GM21723 (cell line): ENCODE data around the gene KRTAP5-9.
"Not testable (repeated sequence)": the region's sequence is repeated elsewhere in the genome, so short reads cannot be mapped to it uniquely, and the experiment has no call there.

ENCODE experiments used
- ATAC-seq: cut with Tn5 transposase; IDR thresholded peaks from one replicate; pipeline ENCODE4 v1.9.1; 2021; ENCODE audit warnings: mild to moderate bottlenecking, moderate library complexity; ENCODE audit not compliant: unreplicated experiment

The KRTAP5-9 gene

DNA sequence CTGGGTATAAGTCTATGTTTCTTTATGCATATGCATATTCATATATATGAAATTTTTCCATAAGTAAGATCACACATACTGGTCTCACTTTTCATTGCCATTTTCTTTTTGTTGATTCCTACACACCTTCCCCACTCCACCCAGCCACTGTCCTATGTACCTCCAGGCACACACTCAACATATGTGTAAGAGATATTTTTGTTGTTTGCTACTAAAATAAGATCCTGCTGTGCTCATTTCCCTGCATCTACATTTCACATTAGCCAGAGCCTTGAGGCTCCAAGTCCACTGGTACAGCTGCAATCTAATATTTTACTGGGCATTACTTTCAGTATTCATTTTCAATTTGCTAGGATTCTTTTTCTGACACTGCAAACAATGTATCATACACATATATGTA is 9.0 kb downstream of the KRTAP5-9 start:
- no peak for ATAC-seq

GRCh38 chr11:71558996-71559395 is 10.8 kb downstream of the KRTAP5-9 start:
- ATAC-seq: no peak

DNA sequence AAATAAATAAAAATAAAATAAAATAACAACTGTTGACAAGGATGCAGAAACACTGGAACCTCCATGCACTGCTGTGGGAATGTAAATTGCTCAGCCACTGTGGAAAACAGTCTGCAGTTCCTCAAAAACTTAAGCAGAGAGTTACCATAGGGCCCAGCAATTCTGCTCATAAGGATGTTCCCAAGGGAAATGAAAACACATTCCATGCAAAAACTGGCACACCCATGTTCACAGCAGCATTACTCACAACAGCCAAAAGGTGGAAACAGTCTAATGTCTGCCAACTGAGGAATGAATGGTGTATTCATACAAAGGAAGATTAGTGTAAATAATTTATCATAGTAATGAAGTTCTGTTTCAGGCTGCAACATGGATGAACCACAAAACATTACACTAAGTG is 13.9 kb downstream of the KRTAP5-9 start:
- no peak for ATAC-seq

DNA sequence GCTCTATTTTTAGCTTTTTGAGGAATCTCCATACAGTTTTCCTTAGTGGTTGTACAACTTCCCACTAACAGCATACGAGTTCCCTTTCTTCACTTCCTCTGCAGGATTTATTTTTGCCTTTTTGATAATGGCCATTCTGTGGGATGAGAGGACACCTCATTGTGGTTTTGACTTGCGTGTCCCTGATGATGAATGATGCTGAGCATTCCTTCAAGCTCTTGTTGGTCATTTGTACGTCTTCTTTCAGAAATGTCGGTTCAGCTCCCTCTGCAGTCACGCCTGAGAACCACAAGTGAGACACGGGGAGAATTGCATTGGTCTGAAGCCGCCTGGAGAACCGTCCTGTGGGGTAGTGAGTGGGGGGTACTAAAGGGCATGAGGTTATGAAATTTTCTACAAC is 15.2 kb downstream of the KRTAP5-9 start:
- no peak for ATAC-seq

- ATAC-seq: no peak
Measured at GRCh38 chr11:71564430-71564829, 16.2 kb downstream of the KRTAP5-9 start.

DNA sequence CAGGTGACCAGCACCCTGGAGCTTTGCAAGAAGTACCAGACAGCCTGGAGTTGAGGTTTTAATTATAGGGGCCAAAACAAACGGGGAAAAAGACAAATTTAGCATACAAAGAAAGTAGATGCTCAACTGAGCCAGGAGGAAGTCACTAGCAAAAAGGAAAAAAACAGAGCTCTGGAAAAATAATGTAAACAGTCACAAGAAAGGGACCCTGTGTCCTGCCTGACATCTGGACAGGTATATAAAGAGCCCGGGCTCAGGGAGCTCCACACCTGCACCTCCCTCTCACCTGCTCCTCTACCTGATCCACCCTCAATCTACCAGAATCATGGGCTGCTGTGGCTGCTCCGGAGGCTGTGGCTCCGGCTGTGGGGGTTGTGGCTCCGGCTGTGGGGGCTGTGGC is 17.0 kb downstream of the KRTAP5-9 start, which contains the start of gene KRTAP5-10:
KRTAP5-10 (plus strand) TSS at position 301 of the 400 bp plus-strand sequence; CDS start at position 326, 25 bp downstream.
- ATAC-seq: no peak

DNA sequence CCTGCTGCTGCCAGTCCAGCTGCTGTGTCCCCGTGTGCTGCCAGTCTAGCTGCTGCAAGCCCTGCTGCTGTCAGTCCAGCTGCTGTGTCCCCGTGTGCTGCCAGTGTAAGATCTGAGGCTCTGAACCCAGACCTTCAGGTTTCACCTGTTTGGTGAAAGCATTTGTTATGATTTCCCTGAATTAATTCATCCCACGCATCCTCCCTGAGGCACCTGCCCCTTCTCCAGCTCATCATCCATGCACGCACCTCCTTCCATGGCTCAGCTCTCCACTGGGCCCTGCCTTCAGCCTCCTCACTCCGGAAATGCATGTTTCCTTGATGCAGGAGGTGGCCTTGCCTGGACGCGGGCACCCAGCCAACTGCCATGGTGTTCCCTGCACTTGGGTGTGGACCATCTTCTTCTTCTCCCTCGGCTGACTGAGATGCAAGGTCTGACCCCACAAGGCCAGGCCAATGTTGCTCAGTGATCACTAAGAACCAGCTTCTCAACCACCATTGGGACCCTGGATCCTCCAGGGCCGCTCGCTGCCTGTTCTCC is 17.9 kb downstream of the KRTAP5-9 start:
- no peak for ATAC-seq

- ATAC-seq: not testable (repeated sequence)
Measured at GRCh38 chr11:71566626-71567599, 18.7 kb downstream of the KRTAP5-9 start.

GRCh38 chr11:71567633-71568032 is 19.4 kb downstream of the KRTAP5-9 start:
- not testable (repeated sequence) for ATAC-seq

GRCh38 chr11:71568704-71569349 is 20.6 kb downstream of the KRTAP5-9 start:
- ATAC-seq: no peak

DNA sequence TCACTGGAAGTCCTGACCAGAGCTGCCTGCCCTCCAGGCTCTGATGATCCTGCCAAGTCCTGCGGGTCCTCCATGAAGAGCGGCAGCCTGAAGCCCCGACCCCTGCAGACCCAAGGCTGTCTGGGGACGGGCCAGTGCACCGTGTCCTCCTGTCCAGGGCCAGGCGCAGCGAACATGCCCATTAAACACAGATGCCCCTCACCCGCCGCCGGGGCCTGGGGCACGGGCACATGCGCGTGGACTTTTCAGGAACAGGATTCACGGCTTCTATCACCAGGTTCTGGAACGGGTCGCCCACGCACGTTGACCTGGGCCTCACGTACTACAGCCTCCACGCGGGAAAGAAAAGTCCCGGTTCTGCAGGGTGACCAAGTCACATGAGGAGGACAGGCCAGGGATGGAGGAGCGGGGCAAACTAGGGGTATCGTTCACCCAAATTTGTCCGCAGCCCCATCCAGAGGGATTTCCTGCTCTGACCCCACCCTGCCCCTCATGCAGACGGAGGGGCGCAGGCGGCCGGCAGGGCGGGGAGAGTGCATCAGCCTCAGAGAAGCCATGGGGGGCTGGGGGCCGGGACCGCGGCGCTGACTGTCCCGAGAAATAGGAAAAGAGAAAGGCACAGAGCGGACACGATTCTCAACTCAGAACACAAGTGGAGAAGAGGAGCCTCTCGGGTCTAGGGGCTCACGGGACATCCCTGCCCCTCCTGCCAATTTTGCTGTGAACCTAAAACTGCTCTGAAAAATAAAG is 23.1 kb downstream of the KRTAP5-9 start:
- not testable (repeated sequence) for ATAC-seq

GRCh38 chr11:71572811-71573210 is 24.6 kb downstream of the KRTAP5-9 start:
- ATAC-seq: no peak

- no peak for ATAC-seq
Measured at GRCh38 chr11:71574418-71574817, 26.2 kb downstream of the KRTAP5-9 start.

- ATAC-seq: no peak
Measured at GRCh38 chr11:71575723-71576424, 27.7 kb downstream of the KRTAP5-9 start.

DNA sequence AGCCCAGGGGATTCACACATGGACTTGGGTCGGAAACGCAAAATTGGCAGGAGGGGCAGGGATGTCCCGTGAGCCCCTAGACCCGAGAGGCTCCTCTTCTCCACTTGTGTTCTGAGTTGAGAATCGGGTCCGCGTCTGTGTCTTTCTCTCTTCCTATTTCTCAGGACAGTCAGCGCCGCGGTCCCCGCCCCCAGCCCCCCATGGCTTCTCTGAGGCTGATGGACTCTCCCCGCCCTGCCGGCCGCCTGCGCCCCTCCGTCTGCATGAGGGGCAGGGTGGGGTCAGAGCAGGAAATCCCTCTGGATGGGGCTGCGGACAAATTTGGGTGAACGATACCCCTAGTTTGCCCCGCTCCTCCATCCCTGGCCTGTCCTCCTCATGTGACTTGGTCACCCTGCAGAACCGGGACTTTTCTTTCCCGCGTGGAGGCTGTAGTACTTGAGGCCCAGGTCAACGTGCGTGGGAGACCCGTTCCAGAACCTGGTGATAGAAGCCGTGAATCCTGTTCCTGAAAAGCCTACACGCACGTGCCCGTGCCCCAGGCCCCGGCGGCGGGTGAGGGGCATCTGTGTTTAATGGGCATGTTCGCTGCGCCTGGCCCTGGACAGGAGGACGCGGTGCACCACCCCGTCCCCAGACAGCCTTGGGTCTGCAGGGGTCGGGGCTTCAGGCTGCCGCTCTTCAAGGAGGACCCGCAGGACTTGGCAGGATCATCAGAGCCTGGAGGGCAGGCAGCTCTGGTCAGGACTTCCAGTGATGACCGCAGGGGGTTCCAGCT is 28.7 kb downstream of the KRTAP5-9 start:
- not testable (repeated sequence) for ATAC-seq

GRCh38 chr11:71577469-71578004 is 29.3 kb downstream of the KRTAP5-9 start:
- ATAC-seq: no peak

DNA sequence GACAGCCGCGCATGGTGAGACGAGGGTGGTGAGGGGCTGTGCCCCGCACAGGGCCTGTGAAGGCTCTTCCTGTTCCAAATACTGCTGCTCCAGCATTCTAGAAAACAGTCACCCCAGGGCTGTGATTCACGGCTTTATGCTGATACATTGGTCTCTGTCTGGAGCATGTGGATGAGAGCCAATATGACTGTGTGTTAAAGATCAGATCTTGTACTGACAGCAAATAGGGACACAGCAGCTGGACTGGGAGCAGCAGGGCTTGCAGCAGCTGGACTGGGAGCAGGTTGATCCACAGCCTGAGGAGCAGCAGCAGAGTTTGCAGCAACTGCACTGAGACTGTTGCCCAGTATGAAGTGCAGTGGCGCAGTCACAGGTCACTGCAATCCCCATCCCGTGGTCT is 31.3 kb downstream of the KRTAP5-9 start:
- ATAC-seq: not testable (repeated sequence)

DNA sequence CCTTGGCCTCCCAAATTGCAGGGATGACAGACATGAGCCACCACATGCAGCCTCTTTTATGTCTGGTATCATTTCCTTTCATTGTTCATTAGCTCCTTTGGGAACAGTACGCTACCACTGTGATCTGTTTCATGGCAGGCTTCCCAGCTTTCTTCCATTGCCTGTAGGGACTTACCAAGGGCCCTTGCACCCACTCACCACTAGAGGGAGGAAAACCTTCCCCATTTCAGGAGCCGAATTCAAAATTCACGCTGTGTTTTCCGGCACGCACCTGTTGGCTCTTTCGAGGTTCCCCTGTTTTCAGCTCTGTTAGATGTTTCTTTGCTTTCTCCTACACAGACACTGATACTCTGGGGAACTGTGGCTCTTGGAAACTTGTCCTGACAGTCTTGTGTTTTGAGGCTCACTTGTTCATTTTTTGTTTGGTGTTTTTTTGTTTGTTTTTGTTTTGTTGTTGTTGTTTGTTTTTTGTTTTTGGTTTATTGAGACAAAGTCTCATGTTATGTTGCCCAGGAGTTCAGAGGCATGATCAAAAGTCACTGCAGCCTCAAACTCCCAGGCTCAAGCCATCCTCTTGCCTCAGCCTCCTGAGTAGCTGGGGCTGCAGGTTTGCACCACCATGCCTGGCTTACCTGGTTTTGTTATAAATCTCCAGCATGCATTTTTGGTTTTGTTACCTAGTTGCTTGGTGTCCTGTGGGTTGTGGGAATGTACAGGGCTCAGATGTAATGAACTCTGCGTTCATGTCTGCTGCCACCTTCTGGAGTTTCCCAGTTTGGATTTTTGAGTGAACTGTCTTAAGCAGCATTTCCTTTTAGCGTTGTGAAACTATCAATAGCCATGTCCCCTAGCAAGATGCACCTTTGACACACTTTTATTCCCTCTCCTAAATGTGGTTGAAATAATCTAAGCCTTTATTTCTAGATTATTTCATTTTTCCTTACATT is 32.1 kb downstream of the KRTAP5-9 start:
- no peak for ATAC-seq
